ENCODE data around the gene BTN3A1.

- TF ChIP-seq CTCF (IDR thresholded peaks at IDR 0.05): no peak
- TF ChIP-seq POLR2AphosphoS5 (IDR thresholded peaks at IDR 0.05): no peak
These were observed 30.6 kb downstream of the BTN3A1 start for GRCh38 chr6:26432627-26433201.

All from esophagus muscularis mucosa (tissue), 3 donors.